Fibroblast of skin of left biceps (primary cell): ENCODE results near the gene RSPH1.

ENCODE experiments used
- DNase-seq, 2 experiments: peaks; one replicate each; pipeline ENCODE4 v3.0.0-alpha.2; 2013; ENCODE audit warnings: low read depth in 2 of 2

RSPH1 gene

DNA sequence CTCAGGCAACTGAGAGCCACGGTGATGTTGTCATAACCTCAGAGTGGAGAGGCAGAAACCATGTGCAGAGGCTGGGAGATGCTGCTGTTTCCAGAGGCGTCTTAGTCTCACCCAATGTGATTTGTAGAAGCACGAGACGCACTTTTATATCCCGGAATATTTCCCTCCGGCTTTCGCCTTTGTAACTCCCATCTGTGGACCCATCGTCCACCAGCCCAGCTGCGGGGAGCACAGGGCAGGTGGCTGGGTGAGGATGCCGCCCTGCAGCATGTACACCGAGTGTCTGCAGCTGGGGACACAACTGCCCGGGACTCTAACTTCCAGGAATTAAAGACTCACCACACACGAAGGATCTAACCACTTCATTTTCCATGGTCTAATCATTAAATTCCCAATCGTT lies 48.8 kb downstream of the RSPH1 start:
- no peak for DNase-seq

DNA sequence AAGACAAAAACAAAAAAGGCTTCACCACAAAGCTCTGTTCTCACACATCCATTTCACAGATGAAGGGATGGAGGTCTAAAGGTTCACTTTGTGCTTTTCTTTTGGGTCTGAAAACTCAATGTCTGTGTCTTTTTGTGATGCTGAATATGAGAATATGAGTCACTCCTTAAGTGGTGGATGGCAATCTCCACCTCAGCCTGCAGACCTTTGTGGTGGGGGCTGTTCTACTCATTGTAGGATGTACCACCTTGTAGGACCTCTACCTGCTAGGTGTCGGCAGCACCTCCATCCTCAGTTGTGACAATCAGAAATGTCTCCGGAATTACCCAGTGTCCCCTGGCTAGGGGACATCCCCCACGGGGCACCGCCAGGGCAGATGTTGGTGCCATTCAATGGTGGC lies 49.5 kb downstream of the RSPH1 start:
- DNase-seq = no peak

DNA sequence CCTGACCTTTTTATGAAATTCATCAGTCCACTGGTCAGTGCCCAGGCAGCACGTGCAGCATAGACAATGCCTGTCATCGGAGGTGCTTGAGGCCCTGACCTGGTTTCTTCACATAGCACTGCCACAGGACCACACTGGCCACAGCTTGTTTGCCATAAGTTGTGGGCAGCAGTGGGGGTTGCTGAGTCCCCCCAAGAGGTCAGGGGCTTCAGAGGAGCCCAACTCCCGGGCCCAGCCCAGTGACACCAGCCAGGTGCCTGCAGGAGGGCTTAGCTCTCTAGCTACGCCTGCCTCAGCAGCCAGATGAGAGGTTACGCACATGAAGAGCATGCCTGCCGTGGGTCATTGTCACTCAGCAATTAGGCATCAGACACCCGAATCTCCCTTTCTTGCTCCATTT lies 50.7 kb downstream of the RSPH1 start:
- DNase-seq = no peak

DNA sequence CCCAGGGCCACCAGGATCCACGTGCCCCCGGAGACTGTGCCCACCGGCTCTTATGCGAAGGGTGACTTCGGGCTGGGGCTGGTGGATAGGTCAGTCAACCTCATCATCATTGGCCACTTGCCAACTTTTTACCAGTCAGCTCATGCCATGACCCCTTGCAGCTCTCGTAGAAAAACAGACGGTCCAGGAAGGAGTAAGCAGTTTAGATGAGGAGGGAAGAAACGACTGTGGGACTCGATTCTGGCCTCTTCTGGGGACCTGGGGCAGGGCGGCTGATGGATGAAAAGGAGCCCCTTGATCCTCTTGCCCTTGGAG lies 51.3 kb downstream of the RSPH1 start:
- no peak for DNase-seq

DNA sequence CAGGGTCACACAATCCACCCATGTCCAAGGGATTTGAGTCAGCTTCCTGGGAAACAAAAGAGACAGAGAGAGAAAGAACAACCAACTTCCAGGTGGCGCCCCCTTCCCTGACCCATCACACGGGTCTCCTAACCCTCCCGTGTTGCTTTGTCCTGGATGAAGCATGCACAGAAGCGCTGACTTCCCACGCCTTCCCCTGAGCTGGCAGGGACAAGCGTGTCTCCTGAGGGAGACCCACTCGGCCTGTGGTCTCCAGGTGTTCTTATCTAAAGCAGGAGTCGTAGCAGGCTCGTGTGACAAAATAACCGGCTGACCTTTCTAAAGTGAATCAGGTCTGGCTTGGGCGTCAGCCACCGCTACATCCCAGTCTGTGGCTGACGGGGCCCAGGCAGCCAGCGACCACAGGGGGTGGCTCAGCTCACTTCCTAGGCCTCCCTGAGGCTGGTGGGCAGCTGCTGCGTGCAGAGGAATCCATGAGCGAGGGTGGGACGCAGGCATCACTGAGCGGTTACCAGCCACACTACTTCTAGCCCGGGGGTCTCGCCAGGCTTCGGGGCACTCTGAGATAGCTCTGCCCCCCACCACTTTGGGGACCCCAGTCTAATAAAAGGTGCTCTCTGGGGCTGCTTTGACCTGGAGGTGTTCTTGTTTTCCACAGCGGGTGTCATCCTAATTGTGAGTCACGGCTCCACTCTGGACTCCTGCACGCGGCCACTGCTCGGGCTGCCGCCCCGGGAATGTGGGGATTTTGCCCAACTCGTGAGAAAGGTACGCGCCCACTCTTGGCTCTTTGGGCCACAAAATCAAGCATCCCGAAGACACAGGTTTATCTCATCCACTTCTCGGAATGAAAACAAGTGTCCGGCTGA lies 51.9 kb downstream of the RSPH1 start:
- DNase-seq = no peak

DNA sequence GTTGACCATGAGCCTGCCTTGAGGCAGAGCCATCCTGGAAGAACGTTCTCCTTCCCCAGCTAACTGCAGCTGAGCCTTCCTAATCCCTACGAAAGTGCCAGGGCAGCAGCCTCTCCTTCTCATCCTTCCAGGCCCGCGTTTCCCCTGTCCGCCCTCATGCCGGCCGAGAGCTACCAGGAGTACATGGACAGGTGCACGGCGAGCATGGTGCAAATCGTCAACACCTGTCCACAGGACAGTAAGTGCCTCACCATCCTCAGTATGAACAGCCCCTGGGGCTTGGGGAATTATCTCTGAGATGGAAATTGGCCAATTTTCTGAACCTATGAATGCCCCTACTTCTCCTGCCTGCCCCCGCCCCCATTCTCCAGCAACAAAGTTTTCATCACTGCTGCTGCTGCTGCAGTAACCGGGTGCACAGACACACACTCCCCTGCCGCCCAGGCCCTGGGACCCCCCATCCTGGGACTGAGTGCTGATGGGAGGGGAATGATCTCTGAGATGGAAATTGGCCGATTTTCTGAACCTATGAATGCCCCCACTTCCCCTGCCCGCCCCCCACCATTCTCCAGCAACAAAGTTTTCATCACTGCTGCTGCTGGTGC lies 52.7 kb downstream of the RSPH1 start:
- DNase-seq = no peak

DNA sequence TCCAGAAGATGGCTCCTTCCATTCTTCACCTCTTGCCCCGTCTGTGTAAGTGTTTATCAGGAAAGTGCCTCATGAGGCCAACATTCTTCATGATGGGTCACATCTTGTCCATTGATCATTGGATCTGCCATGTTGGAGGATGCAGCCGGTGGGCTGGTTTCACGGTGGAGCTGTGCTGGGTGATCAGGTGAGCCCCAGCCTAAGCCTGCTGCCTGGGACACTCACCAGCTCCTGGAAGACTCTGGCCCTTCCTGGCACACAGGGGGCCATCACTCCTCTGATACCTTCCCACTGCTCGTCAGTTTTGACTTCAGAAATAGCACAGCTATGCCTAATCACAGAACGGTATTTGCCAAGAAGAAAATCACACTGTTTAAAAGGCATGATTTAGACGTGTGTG lies 54.1 kb downstream of the RSPH1 start:
- no peak for DNase-seq

DNA sequence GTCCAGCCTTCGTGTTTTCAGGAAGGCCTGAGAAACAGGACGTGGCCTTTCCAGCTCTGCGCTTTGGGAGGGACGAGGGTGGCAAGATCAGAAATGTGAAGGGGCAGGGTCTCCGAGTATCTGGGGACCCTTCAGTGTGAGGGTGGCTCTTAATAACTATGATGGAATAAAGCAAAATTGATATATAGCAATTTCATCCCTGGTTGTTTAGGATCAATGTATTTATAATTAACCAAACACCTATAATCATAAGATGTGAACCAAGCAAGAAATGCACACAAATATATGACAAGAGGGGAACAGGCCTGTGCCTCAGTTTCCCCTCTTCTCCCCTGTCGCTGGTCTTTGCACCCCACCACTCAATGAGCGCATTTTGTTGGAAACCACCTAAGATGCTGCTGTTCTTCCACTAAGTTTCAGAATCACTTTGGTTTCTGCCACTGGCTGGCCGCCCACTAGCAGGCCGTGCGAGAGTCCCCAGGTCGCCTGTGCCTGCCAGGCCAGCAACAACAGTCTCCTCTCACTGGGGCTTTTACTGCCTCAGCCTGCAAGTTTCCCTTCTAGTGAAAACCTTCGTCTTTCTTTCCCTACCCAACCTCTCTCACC lies 55.7 kb downstream of the RSPH1 start:
- no peak for DNase-seq

DNA sequence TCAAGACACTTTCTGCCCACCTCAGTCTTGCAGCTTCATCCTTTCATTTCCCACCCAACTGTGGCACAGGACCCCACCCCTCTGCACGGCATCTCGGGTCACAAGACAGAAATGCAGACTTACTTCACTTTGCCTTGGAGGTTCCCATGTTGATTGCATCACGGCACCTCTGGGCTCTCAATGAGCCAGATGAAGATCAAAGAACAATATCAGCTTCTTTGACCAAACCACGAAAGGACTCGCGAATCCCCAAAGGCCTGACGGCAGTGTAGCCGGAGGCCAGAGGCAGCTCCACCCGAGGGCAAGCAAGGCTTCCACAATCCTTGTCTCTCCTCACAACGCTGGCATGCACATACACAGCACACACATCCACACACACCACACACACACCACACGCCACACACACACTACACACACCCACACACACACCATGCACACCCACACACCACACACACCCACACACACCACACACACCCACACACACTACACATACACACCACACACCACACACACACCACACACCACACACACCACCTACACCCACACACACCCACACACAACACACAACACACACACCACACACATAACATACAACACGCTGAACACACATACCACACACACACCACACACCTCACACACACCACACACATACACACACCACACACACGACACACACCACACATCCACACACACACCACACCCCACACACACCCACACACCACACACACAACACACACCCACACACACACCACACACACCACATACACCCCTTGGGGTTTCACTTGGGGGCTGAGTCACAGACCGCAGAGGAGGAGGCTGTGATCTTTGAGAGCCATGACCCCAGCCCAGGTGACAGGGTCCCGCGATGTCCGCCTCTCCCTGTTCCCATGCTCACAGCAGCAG lies 56.5 kb downstream of the RSPH1 start:
- DNase-seq = no peak

DNA sequence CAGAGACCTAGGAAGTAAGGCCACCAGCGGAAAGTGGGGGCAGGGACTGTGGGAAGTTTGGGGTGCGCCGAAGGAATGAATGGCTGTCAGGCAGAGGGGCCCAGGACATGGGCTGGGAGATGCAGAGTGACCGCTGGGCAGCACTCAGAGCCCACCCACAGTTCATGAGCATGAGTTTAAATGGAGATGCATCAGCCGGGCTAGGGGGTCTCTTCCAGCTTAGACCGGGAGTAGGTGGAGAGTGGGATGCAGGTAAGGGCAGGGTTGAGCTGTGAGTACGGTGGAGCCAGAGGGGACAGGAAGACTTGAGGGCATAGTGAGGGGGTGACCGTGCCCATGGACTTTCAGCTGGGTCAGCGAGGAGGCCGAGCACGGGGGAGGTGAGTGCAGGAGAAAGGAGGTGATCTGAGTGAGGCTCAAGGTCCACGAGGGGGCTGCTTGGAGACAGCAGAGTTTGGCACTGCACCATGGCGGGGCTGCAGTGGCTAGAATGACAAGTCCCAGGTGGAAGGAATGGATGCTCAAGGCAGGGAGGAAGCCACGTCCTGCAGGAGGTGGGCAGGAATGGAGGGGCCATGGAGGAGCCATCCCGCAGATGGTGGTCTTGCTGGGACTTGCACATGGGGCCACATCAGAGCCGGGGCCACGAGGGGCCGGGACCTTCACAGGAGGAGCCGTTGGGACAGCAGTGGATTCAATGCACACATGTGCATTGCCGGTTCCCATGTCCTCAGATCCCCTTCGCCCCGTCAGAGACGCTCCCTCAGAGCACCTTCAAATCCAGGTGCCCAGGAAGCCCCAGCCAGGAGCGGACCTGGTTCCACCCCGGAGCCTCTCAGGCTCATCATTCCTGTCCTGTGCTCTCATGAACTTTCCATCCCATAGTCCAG lies 57.5 kb downstream of the RSPH1 start:
- DNase-seq = no peak

DNA sequence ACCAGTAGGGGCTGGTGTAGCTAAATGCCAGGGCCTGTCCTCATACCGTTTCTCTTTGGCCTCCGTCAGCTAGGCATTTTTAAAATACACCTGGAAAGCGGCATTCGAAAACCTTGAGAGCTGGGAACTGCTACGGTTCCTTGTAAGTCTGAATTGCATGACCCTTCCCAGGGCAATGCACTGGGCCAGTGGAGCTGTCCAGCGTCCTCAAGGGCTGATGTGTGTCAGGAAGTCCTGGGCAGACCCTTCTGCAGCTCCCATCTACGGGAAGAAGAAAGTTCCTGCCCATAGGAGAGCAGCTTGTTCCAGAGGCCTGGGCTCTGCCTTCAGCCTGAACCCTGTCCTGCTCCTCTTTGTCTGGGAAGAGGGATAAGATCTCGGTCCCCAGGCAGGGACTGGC lies 58.2 kb downstream of the RSPH1 start:
- DNase-seq = no peak

DNA sequence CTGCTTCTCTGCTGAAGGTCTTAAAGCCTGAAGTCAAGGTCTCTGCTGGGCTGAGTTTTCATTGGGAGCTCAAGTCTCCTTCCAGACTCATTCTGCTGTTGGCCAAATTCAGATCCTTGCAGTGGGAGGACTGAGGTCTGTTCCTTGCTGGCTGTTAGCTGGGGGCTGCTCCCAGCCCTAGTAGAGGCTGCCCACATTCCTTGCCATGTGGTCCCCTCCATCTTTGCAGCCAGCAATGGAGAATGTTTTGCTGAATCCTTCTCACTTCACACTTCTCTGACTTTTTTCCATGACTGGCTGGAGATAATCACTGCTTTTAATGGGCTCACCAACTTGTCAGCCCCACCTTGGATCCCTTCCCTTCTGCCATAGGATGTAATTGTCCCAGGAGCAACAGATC lies 59.1 kb downstream of the RSPH1 start:
- no peak for DNase-seq

DNA sequence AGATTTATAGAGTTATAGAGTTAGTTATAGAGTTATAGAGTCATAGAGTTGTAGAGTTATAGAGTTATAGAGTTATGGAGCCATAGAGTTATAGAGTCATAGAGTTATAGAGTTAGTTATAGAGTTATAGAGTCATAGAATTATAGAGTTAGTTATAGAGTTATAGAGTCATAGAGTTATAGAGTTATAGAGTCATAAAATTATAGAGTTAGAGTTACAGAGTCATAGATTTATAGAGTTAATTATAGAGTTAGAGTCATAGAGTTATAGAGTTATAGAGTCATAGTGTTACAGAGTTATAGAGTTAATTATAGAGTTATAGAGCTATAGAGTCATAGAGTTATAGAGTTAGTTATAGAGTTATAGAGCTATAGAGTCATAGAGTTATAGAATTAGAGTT lies 60.2 kb downstream of the RSPH1 start:
- no peak for DNase-seq

DNA sequence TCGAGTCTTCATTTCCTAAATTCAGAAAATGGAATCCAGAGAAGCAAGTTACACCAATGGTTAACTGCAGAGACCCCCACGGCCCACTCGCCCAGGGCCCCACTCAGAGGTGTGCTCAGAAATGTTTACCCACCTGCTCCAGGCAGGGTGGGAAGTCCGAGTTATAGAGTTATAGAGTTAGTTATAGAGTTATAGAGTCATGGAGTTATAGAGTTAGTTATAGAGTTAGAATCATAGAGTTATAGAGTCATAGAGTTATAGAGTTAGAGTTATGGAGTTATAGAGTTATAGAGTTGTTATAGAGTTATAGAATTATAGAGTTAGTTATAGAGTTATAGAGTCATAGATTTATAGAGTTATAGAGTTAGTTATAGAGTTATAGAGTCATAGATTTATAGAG lies 60.6 kb downstream of the RSPH1 start:
- no peak for DNase-seq

DNA sequence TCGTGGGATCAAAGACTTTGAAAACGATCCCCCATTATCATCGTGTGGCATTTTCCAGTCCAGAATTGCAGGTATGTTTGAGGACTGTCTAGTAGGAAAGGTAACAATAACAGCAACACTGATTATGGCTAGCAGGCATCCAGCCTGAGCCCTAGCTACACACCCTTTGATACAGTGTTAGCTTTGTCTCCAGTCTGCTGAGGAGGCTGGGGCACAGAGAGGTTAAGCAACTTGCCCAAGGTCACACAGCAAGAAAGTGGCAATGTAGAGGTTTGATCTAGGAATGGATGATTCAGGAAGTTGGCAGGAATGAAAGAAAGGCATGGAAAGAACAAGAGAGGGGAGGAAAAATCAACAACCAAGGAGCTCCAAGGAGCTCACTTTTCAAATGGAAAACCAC lies 61.1 kb downstream of the RSPH1 start:
- DNase-seq = no peak

DNA sequence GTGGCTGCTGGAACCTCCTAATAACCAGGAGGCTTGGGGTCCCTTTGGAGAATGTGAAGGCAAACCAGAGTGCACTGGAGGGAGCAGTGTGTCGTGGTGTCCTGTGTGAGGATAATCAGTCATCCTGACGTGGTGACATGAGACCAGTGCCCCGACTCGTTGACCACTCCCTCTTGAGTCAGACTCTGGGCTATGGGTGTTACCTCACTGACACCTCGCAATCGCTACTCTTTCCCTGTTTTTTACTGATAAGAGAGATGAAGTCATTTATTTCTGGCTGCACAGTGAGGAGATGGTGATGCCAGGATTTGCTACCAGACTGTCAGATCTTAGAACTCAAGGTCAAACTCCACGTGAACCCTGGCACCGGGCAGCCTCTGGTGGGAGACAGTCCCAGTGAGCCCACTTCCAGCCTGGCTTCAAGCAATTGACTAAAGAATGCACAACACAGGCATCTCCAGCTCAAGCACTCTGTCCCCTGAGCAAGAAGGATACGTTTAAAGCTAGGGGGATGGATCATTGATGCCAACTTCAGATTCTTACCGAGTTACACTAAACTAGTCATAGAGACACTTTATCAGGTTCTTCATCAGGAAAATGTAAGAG lies 62.0 kb downstream of the RSPH1 start:
- no peak for DNase-seq

DNA sequence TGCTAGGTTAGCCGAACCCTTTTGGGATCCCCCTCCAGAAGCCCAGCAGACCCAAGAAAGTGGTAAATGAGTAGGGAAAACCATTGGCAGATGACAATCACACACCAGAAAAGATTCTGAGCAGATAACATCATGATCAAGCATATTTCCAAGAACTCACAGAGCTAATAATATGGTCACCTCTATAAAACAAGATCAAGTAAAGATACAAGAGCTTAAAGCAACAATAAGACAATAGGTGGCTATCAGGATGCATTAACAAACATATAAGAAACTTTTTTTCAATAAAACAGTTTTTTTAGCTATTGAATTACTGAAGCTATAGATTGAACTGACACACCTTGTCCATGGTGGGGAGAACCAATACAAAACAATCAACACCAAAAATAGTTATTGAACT lies 63.3 kb downstream of the RSPH1 start:
- DNase-seq = no peak

DNA sequence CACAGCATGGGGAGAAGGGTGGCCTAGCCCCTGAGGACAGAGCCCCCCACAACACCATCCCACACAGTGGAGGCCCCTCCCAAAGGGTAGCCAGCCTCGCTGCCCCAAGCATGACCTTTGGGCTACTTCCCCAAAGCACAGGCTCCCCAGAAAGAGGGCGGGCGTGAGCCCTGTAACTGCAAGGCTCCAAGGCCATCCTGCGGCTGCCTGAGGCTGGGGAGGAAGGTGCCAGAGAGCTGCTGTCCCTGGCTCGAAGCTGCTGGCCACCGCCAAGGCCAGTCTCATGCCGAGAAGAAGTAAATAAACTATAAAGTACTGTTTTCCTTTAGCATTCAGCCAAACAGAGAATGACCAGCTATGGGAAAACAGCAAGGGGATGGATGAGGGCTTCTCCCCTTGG lies 64.8 kb downstream of the RSPH1 start:
- no peak for DNase-seq

DNA sequence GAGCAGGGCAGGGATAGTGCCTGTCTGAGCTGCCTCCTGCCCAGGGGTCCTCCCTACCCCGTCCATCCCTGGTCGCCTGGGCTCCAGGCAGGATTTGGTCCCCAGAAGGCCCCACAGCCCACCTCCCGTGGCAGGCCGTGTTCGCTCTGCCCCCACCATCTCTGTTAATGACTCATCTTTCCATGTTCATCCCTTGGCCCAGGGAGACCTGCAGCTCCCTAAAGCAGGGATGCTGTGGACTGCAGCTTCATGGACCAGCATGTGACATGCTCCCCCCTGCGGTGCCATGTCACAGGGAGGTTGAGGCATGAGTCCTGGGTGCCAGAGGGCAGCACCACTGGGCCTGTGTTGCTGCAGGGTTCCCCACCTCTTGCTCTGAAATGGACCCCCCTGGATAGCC lies 65.5 kb downstream of the RSPH1 start:
- DNase-seq = no peak

DNA sequence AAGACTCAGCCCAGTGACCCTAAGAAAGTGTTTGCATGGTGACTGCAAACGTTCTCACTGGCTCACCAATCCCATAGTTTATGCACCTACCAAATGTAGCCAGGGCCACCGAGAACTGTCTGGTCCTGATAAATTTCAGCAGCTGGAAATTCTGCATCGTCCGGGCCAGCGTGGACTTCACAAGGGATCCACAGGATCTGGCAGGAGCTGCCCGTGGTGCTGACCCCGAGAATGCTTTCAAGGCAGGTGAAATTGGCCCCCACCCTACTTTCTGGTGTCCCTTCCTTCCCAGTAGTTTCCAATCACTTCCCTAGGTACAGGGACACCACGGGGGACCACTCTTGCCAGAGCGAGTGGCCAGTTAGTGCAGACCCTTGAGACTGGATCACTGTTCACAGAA lies 66.2 kb downstream of the RSPH1 start:
- no peak for DNase-seq

DNA sequence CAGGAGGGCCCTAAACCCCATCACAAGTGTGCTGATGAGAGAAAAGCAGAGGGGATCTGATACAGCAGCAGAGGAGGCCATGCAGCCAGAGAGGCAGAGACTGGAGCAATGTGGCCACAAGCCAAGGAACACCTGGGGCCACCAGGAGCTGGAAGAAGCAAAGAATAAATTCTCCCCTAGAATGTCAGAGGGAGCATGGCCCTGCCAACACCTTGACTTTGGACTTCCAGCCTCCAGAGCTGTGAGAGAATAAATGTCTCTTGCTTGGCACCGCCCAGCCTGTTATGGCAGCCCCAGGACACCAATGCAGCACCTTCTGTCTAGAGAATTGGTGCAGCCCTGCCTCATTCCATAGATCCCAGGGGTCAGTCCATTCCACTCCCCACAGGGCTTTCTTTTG lies 67.0 kb downstream of the RSPH1 start:
- DNase-seq = no peak
